Endodermal cell (in vitro differentiated cells): Measurements from ENCODE around the gene TMEM108. TPM values are rescaled to one million over a fixed set of nuclear protein-coding genes. Genes with fewer than 3 reads are reported as not detected.

Experiments
- DNase-seq: peaks from one replicate; pipeline ENCODE4 v3.0.0-alpha.2; 2017
- H3K27ac ChIP-seq: 2 replicates; pipeline ENCODE4 v1.5.1; 2013; ENCODE audit warnings: mild to moderate bottlenecking, low read depth, low read length, moderate library complexity
- H3K27me3 ChIP-seq: 2 replicates; pipeline ENCODE4 v1.6.1; 2013; ENCODE audit warnings: mild to moderate bottlenecking, low read length, moderate library complexity; ENCODE audit not compliant: insufficient read depth, control insufficient read depth, poor library complexity, severe bottlenecking
- H3K36me3 ChIP-seq: 2 replicates; pipeline ENCODE4 v1.7.0; 2013; ENCODE audit warnings: mild to moderate bottlenecking, low read length, moderate library complexity; ENCODE audit not compliant: control insufficient read depth, insufficient read depth
- H3K4me1 ChIP-seq: one replicate; pipeline ENCODE4 v1.7.0; 2013; ENCODE audit warnings: low read length; ENCODE audit not compliant: control insufficient read depth, insufficient read depth
- H3K4me3 ChIP-seq: 2 replicates; pipeline ENCODE4 v1.5.1; 2013; ENCODE audit warnings: mild to moderate bottlenecking, low read length, moderate library complexity
- H3K9ac ChIP-seq: 2 replicates; pipeline ENCODE4 v1.6.1; 2013; ENCODE audit warnings: mild to moderate bottlenecking, low read length, moderate library complexity; ENCODE audit not compliant: poor library complexity, severe bottlenecking; ENCODE audit errors: extremely low read depth
- H3K9me3 ChIP-seq: 2 replicates; pipeline ENCODE4 v1.6.1; 2013; ENCODE audit warnings: mild to moderate bottlenecking, low read length, moderate library complexity; ENCODE audit not compliant: control insufficient read depth
- H3K27ac Mint-ChIP-seq: 2 replicates; pipeline ENCODE4 v1.8.0; 2020; ENCODE audit warnings: mixed read lengths
- H3K27me3 Mint-ChIP-seq: 2 replicates; pipeline ENCODE4 v1.8.0; 2021; ENCODE audit warnings: mild to moderate bottlenecking, mixed read lengths; ENCODE audit not compliant: insufficient read depth
- H3K36me3 Mint-ChIP-seq: 2 replicates; pipeline ENCODE4 v1.8.0; 2020; ENCODE audit warnings: low read depth, mixed read lengths
- H3K4me1 Mint-ChIP-seq: 2 replicates; pipeline ENCODE4 v1.8.0; 2020; ENCODE audit warnings: mixed read lengths
- H3K4me3 Mint-ChIP-seq: 2 replicates; pipeline ENCODE4 v1.8.0; 2020; ENCODE audit warnings: mild to moderate bottlenecking, moderate library complexity, mixed read lengths
- H3K9me3 Mint-ChIP-seq: 2 replicates; pipeline ENCODE4 v1.8.0; 2020; ENCODE audit warnings: mild to moderate bottlenecking, mixed read lengths
- CTCF ChIP-seq: fragments of 200-600 bp; sonication (generic); conservative IDR thresholded peaks from 2 replicates; pipeline ENCODE4 v1.5.0; 2021; ENCODE audit warnings: antibody characterized with exemption, mild to moderate bottlenecking
- WGBS, 2 experiments: methylation state at CpG; one replicate each; pipeline versions ENCODE4 v1.1.5 to v1.1.7; 2013; ENCODE audit warnings: missing lambda C conversion rate in 2 of 2, mixed read lengths in 1 of 2; ENCODE audit not compliant: insufficient coverage in 1 of 2, insufficient read length in 1 of 2; 5-methylcytosine and 5-hydroxymethylcytosine counted together
- total RNA-seq, 2 donors: library from RNA; stranded (reverse); fragmentation: NEBNext Ultra II Directional in 1 of 2; extraction: Animal tissue kit (Norgen Biotek cat#: 25700) in 1 of 2; gene quantifications; 2 replicates in 1 of 2; 3 replicates in 1 of 2; pipeline ENCODE4 v1.2.1, GENCODE V29; 2021

The TMEM108 gene
- total RNA-seq, 2 donors from 2014 or later: 4.8 to 7.9 TPM

- no peak for TF ChIP-seq CTCF
- Histone ChIP-seq H3K9me3 (no peaks in the 10 kb centered on the region), H3K4me3 (no peak overlapping the region), H3K9ac (no peak overlapping the region), H3K36me3 (no peaks in the 10 kb centered on the region), H3K27ac (no peak overlapping the region), H3K4me1 (no peaks in the 10 kb centered on the region), H3K27me3 (no peaks in the 10 kb centered on the region)
- H3K36me3 Mint-ChIP-seq: no peaks in the 10 kb centered on the region
- H3K9me3 Mint-ChIP-seq: no peaks in the 10 kb centered on the region
- 80 to 100% methylated on average over 1 of the region's 1 CpG for WGBS, 2 experiments
- peak; percentile 29 for DNase-seq
- H3K27ac Mint-ChIP-seq: no peak overlapping the region
- H3K4me1 Mint-ChIP-seq: peaks cover 4% of the 10 kb centered on the region
- H3K27me3 Mint-ChIP-seq: no peaks in the 10 kb centered on the region
- H3K4me3 Mint-ChIP-seq: no peak overlapping the region
Observed at GRCh38 chr3:133393204-133393603, 355.0 kb downstream of the TMEM108 start.

GRCh38 chr3:133393691-133394474 lies 355.7 kb downstream of the TMEM108 start:
- no peak for TF ChIP-seq CTCF
- H3K27me3 ChIP-seq: no peaks in the 10 kb centered on the region
- H3K4me1 ChIP-seq: no peaks in the 10 kb centered on the region
- H3K36me3 Mint-ChIP-seq: no peaks in the 10 kb centered on the region
- H3K27me3 Mint-ChIP-seq: no peaks in the 10 kb centered on the region
- H3K36me3 ChIP-seq: no peaks in the 10 kb centered on the region
- no peak overlapping the region for H3K4me3 ChIP-seq
- WGBS, 2 experiments: 77 to 90% methylated on average over 6 to 7 of the region's 7 CpGs
- no peak overlapping the region for H3K27ac Mint-ChIP-seq
- DNase-seq: peak; percentile 42
- no peak overlapping the region for H3K4me3 Mint-ChIP-seq
- H3K27ac ChIP-seq: no peak overlapping the region
- H3K9me3 ChIP-seq: no peaks in the 10 kb centered on the region
- peaks cover 4% of the 10 kb centered on the region for H3K4me1 Mint-ChIP-seq
- H3K9ac ChIP-seq: no peak overlapping the region
- no peaks in the 10 kb centered on the region for H3K9me3 Mint-ChIP-seq

GRCh38 chr3:133394561-133395311 lies 356.5 kb downstream of the TMEM108 start:
- WGBS, 2 experiments: 95% methylated on average over 1 of the region's 1 CpG; no CpG with 5 or more reads in 1 of the 2 experiments

More at GRCh38 chr3:133394561-133395311, 356.5 kb downstream of the TMEM108 start:
- H3K9ac ChIP-seq: no peak overlapping the region
- no peaks in the 10 kb centered on the region for H3K27me3 ChIP-seq
- Mint-ChIP-seq H3K36me3 (no peaks in the 10 kb centered on the region), H3K4me3 (no peak overlapping the region), H3K27ac (no peak overlapping the region), H3K27me3 (no peaks in the 10 kb centered on the region), H3K4me1 (peaks cover 4% of the 10 kb centered on the region), H3K9me3 (no peaks in the 10 kb centered on the region)
- no peak for TF ChIP-seq CTCF
- H3K36me3 ChIP-seq: no peaks in the 10 kb centered on the region
- DNase-seq: no peak
- H3K27ac ChIP-seq: no peak overlapping the region
- no peaks in the 10 kb centered on the region for H3K4me1 ChIP-seq
- no peak overlapping the region for H3K4me3 ChIP-seq
- no peaks in the 10 kb centered on the region for H3K9me3 ChIP-seq
